Mucosa of stomach (tissue), 1 donor: ENCODE data around the gene AGRP.

ENCODE experiments used
- H3K27me3 ChIP-seq: one replicate; pipeline ENCODE4 v1.7.0; 2013; ENCODE audit warnings: mild to moderate bottlenecking, low read length; ENCODE audit not compliant: control insufficient read depth, insufficient read depth
- H3K36me3 ChIP-seq: one replicate; pipeline ENCODE4 v1.7.0; 2013; ENCODE audit warnings: low read length; ENCODE audit not compliant: control insufficient read depth, insufficient read depth
- H3K4me1 ChIP-seq: one replicate; pipeline ENCODE4 v1.7.0; 2013; ENCODE audit warnings: mild to moderate bottlenecking, low read length; ENCODE audit not compliant: control insufficient read depth, insufficient read depth
- H3K4me3 ChIP-seq: one replicate; pipeline ENCODE4 v1.7.0; 2013; ENCODE audit warnings: low read length
- H3K9ac ChIP-seq: one replicate; pipeline ENCODE4 v1.7.0; 2013; ENCODE audit warnings: mild to moderate bottlenecking, low read length, moderate library complexity
- H3K9me3 ChIP-seq: one replicate; pipeline ENCODE4 v1.7.0; 2013; ENCODE audit warnings: mild to moderate bottlenecking, low read length, moderate library complexity; ENCODE audit not compliant: control insufficient read depth
- donor health status: Pancreatic carcinoma.

The AGRP gene

DNA sequence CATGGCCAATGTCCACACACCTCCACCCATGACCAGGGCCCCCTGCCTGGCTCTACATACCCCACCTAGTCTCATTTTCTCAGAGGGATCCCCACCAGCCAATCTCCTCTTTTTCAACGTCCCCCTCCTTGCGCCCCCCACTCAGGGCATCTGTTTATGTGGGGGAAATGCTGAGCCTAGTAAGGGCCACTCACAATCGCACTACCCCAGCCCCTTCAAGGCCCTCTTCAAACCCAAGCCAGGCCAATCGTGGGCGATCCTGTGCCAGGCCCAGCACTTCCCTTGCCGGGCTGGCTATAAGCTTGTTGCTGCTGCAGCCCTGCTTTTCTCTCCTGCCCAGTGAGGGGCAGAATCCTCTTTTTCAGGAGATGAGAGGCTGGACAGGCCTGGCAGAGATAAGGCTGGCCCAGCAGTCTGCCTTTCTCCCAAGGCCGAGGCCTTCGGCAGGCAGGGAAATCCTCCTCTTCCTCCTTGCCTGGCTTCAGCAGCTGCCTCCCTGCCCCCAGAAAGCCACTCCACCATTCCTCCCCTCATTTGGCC is 36.3 kb downstream of the AGRP start:
- H3K9ac ChIP-seq, result peak overlapping the region; percentile 62
- H3K27me3 ChIP-seq, result no peaks in the 10 kb centered on the region
- H3K4me3 ChIP-seq, result no peak overlapping the region
- no peaks in the 10 kb centered on the region for H3K9me3 ChIP-seq
- H3K4me1 ChIP-seq, result peaks cover 99% of the 10 kb centered on the region
- H3K36me3 ChIP-seq, result peaks cover 14% of the 10 kb centered on the region

DNA sequence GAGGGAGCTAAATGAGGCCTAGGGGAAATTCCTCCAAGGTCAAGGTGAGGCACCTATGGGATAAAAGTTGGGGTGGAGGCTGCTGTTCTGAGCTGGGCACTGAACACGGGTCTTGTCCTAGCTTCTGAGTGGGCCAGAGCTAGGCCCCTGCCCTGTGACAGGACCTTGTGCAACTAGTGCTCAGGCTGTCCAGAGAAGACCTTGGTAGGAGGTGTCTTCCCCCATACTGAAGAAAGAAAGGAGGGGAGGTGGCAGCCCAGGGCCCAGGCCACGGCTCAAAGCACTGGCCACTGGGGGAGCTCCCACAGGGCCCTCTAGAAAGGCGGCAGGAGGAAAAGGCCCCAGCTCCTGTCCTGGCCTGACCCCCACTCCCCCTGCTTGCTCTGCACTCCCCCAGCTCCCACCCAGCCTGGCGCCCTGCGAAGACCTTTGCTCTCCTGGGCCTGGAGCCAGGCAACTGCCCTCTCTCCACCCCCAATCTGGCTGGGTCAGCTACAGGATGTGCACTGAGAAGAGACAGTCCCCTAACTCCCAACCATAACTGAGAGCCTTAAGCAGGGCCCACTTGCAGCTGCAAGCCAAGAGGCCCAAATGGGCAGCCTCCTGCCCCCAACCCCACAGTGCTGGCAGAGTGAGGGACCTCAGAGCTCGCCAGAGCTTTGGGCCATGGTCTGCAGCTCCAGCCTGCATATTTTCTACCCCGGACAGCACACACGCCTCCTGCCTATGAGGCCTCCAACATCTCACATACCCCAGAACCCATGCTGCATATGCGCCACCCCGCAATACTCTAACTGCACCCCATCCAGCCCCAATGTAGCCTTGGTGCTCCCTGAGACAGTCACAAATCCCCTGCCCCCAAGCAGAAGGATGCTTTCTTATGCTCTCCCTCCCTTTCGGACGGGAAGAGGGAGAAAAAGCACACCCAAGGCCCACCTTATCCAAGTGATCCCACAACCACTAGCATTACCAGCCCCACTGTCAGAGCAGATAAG is 37.1 kb downstream of the AGRP start:
- peaks cover 99% of the 10 kb centered on the region for H3K4me1 ChIP-seq
- no peaks in the 10 kb centered on the region for H3K27me3 ChIP-seq
- H3K9me3 ChIP-seq, result no peaks in the 10 kb centered on the region
- H3K36me3 ChIP-seq, result peaks cover 14% of the 10 kb centered on the region
- H3K4me3 ChIP-seq, result no peak overlapping the region
- H3K9ac ChIP-seq, result peak overlapping the region; percentile 62

DNA sequence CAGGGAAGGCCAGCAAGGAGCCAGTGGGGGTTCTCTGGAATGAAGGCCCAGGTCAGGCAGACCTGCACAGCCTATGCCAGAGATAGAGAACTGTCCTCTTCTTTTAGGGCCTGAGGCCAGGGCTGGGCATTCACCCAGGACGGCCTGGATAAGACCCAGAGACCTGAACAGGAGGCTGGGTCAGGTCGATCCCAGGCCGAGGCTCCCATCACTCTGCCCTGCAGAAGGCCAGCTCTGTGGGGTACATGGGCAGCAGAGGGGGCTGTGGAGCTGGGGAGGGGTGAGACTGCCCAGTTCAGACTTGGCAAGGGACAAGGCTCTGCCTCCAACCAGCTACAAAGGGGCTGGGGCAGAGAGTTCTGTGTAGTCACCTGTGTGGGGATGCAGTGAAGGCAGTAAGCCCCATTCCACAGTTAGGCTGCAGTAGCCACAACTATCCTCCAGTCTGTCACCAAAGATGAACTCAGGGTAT is 37.9 kb downstream of the AGRP start:
- Histone ChIP-seq H3K36me3 (peaks cover 15% of the 10 kb centered on the region), H3K9ac (peak overlapping the region; percentile 62), H3K4me1 (peaks cover 99% of the 10 kb centered on the region)

DNA sequence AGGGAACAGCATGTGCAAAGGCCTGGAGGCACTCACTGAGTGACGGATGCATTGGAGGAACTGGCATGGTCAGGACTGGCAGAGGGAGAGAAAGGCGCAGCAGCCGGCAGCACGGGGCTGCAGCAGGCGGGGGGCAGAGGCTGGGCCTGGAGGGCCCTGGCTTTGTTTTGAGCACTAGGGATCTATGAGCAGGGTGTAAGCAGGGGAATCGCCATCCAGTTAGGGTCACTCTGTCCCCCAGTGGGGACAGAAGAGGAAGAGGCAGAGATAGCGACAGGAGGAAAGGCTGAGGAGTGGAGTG is 38.3 kb downstream of the AGRP start:
- Histone ChIP-seq H3K9ac (peak overlapping the region; percentile 62), H3K9me3 (no peaks in the 10 kb centered on the region), H3K36me3 (peaks cover 19% of the 10 kb centered on the region), H3K4me3 (no peak overlapping the region), H3K27me3 (no peaks in the 10 kb centered on the region), H3K4me1 (peaks cover 99% of the 10 kb centered on the region)

More for the DNA sequence above, 37.9 kb downstream of the AGRP start:
- Histone ChIP-seq H3K4me3 (no peak overlapping the region), H3K9me3 (no peaks in the 10 kb centered on the region), H3K27me3 (no peaks in the 10 kb centered on the region)

DNA sequence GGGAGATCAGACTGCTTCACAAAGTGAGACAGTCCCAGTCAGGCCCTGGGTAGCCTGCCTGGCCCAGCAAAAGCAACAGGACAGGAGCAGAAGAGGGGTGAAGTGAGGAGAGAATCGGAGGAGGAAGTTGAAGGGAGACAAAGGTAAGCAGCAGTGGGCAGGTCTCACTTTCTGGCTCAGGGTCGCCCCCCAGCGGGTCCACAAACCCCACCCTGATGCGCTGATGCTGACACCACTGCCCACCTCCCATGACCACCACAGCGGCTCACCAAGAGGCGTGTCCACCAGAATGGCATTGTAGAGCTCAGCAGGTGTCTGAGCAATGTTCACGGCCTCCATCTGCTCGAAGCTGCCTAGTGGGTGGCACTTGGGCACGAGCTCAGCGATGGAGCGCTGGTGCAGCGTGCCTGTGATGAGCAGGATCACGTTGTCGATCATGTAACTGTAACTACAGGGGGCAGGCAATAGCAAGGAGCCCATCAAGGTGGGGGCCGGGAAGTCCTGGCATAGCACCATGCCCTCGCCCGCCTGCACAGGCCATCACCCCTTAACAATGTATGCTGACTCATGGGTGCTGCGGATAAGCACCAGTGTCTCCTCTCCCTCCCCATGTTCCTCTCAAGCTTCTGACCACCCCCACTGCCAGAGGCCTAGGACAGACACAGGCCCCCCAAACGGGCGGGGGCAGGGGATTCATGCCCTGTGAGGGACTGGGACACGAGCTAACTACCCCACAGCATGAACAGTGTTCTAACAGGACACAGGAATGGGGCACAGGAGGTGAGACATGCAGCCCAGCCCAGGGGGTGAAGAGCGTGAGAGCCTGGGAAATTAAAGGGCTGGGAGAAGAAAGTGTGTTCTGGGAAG is 38.9 kb downstream of the AGRP start:
- H3K4me1 ChIP-seq, result peaks cover 94% of the 10 kb centered on the region
- no peaks in the 10 kb centered on the region for H3K9me3 ChIP-seq
- H3K4me3 ChIP-seq, result no peak overlapping the region
- H3K27me3 ChIP-seq, result no peaks in the 10 kb centered on the region
- H3K9ac ChIP-seq, result no peak overlapping the region
- H3K36me3 ChIP-seq, result peaks cover 20% of the 10 kb centered on the region

DNA sequence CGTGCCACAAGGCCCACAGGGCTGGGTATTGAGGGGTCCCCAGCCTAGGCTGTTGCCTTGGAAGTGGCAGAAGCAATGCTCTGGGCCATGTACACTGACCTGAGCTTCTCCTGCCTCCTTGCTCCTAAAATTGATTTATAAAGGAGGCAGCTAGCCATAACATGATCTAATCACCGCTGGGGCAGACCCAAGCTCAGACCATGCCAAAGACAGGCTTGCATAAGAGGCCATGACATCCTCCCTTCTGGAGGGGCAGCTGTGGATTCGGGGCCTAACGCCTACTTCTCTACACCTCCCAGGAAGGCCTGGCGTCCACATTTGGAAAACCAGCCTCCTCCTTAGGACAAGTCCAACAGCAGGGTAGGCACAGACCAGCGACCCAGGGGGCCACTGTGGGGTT is 40.1 kb downstream of the AGRP start:
- H3K4me3 ChIP-seq, result no peak overlapping the region
- H3K36me3 ChIP-seq, result peaks cover 27% of the 10 kb centered on the region
- H3K9ac ChIP-seq, result peak overlapping the region; percentile 38
- H3K4me1 ChIP-seq, result peaks cover 81% of the 10 kb centered on the region
- no peaks in the 10 kb centered on the region for H3K27me3 ChIP-seq
- no peaks in the 10 kb centered on the region for H3K9me3 ChIP-seq

DNA sequence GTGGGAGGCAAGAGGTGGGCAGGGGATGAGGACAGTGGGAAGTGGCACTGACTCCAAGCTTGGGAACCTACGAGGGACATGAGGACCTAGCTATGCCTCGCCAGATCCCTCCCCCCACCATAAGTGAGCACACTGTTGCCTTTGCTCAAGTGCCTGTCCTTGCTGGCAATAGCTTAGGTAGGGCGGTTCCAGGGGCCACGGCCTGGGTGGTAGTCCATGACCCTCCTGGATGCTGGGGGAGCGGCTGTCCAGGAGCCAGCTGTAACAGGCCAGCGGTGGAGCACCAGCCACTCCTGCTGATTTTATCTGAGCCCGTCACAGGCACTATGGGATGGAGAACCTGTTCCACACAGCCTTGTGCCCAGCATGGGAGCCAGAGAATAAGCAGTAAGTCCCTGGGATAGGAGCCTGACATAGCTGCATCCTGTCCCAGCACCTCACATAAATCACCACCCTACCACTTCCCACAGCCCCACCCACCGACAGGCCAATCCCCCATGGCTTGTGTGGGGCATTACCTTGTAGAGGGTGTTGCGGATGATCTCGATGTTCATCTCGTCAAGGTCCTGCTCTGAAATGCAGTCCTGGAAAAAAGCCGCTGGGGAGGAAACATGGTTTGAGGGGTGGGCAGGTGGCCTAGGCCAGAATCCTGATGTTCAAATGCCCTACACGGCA is 40.6 kb downstream of the AGRP start:
- Histone ChIP-seq H3K4me1 (peaks cover 76% of the 10 kb centered on the region), H3K27me3 (no peaks in the 10 kb centered on the region), H3K4me3 (no peak overlapping the region), H3K36me3 (peaks cover 30% of the 10 kb centered on the region), H3K9me3 (no peaks in the 10 kb centered on the region), H3K9ac (peak overlapping the region; percentile 38)

DNA sequence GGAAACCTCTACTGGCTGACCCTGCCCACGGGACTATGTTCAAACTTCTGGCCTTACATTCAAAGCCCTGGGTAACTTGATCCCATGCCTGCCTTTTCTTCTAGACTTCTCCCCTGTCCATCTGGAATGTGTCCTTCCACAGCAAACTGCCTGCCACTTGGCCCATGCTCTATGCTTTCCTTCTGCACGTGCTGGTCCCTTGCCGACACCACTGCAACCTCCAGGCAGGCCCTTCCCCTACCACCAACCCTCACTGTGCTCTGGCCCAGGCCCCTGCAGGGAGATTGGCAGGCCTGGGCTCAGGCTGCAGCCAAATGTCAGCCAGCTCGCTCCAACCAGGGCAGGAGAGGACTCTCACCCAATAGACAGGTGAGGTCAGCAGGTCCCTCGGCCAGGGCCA is 41.4 kb downstream of the AGRP start:
- no peaks in the 10 kb centered on the region for H3K27me3 ChIP-seq
- no peaks in the 10 kb centered on the region for H3K9me3 ChIP-seq
- no peak overlapping the region for H3K4me3 ChIP-seq
- H3K9ac ChIP-seq, result peak overlapping the region; percentile 55
- H3K36me3 ChIP-seq, result peaks cover 37% of the 10 kb centered on the region
- peaks cover 68% of the 10 kb centered on the region for H3K4me1 ChIP-seq

DNA sequence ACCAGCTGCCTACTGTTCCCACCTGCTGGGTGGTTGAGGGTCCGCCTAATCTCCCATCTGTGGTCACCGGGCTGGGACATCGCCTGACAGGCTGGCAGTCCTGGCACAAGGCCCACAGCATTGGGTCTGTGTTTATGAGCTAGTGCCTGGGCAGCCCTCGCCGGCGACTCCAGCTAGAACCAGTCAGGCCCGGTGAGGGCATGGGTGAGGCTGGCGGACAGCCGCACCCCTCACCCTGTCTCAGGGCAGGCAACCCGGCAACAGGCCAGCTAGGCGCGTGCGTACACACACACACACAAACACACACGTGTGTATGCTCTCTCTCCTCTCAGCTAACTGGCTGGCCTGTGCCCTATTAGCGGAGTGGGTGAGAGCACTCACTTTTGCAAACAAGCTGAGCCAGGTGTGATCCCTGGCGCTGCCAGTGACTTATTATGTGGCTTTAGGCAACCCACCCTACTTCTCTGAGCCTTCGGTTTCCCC is 42.0 kb downstream of the AGRP start:
- Histone ChIP-seq H3K36me3 (peaks cover 42% of the 10 kb centered on the region), H3K27me3 (no peaks in the 10 kb centered on the region), H3K4me1 (peaks cover 62% of the 10 kb centered on the region), H3K9ac (peak overlapping the region; percentile 74), H3K9me3 (no peaks in the 10 kb centered on the region), H3K4me3 (no peak overlapping the region)

DNA sequence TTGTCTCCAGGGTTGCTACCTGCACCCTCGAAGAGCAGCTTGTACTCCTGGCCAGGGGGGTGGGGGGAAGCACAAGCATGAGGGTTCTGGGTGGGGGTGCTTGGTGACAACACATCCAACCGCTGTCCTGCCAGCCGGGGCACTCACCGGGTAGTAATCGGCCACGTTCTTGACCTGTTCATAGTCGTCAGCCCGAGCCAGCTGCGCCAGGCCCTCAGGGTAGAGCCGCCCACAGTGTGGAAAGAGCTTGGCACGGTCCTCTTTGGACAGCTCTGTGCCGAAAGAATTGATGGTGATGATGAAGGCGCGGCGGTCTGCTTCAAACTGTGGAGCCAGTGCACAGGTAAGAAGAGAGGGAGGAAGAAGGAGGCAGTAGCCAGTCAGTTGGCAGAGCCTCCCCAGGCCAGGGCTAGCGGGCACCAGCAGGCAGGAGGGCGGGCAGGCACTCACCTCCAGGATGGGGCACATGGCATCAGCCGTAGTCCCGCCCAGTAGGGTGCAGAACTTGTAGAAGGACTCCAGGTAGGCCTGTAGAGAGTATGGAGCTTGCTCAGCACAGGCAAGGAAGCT is 44.4 kb downstream of the AGRP start:
- Histone ChIP-seq H3K9ac (no peak overlapping the region), H3K4me3 (no peak overlapping the region), H3K9me3 (no peaks in the 10 kb centered on the region), H3K4me1 (peaks cover 38% of the 10 kb centered on the region), H3K36me3 (peaks cover 42% of the 10 kb centered on the region), H3K27me3 (no peaks in the 10 kb centered on the region)

DNA sequence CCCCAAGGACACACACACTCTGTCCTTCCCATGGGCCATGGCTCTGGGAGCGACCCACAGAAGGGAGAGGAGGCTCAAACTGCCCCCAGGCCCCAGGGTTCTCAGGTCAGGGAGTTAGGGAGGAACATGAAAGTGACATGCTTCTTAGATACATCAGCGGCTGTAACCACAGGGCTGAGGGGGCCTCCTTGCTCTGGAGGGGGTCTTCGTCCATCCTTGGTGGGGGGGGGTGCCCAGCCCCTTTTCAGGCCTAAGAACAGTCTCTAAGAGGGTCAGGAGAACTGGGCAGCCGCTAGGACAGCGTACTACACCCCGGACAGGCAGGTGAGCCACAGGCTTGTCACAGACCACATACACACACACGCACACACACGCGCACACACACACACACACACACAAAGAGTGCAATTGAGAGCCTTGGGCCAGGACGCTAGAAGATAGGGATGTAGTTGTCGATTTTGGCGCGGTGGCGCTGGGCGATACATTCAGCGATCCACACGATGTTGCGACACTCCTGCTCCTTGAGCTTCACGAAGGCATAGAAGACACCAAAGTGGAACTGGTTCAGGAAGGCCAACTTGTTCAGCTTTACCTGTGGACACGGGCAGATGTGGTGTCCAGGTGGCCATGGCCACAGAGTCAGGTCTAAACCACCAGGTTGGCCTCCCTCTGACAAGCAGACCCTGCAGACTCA is 45.1 kb downstream of the AGRP start:
- H3K36me3 ChIP-seq, result peaks cover 42% of the 10 kb centered on the region
- H3K9me3 ChIP-seq, result no peaks in the 10 kb centered on the region
- no peak overlapping the region for H3K4me3 ChIP-seq
- no peak overlapping the region for H3K9ac ChIP-seq
- no peaks in the 10 kb centered on the region for H3K27me3 ChIP-seq
- H3K4me1 ChIP-seq, result peaks cover 33% of the 10 kb centered on the region
